ENCODE results near the gene SGCE. TPM values are rescaled to one million over a fixed set of nuclear protein-coding genes. Genes with fewer than 3 reads are reported as not detected.

The SGCE gene
- total RNA-seq, 1 donor from 2014 or later = 169 TPM

- no peak for TF ChIP-seq EZH2 (IDR thresholded peaks at IDR 0.05)
- TF ChIP-seq EZH2phosphoT487 (IDR thresholded peaks at IDR 0.05) = no peak
- TF ChIP-seq CTCF (IDR thresholded peaks at IDR 0.05) = no peak
- H3K36me3 Mint-ChIP-seq = peaks cover 15% of the 10 kb centered on the region
- no peak overlapping the region for H3K27ac ChIP-seq
- no peak overlapping the region for H3K4me3 ChIP-seq
- no peak overlapping the region for H3K4me3 Mint-ChIP-seq
- H2AFZ ChIP-seq (replicated peaks) = no peak overlapping the region
- H3K36me3 ChIP-seq = peaks cover 11% of the 10 kb centered on the region
- no peaks in the 10 kb centered on the region for H3K27me3 Mint-ChIP-seq (ENCODE audit: insufficient read depth, low read depth)
- DNase-seq (ENCODE audit: low spot score) = no peak
- peaks cover 4% of the 10 kb centered on the region for H3K4me1 Mint-ChIP-seq
- no peak overlapping the region for H3K27ac Mint-ChIP-seq
- no peaks in the 10 kb centered on the region for H3K9me3 ChIP-seq (ENCODE audit: low read depth)
- no peak overlapping the region for H3K9ac ChIP-seq
- H3K27me3 ChIP-seq = no peaks in the 10 kb centered on the region
- no peaks in the 10 kb centered on the region for H3K9me3 Mint-ChIP-seq
- no peaks in the 10 kb centered on the region for H3K79me2 ChIP-seq (ENCODE audit: low read depth)
- peaks cover 37% of the 10 kb centered on the region for H3K4me1 ChIP-seq
- no peaks in the 10 kb centered on the region for H4K20me1 ChIP-seq (ENCODE audit: low read depth)
- no peak overlapping the region for H3K4me2 ChIP-seq
- H3F3A ChIP-seq (ENCODE audit: low read depth) = peaks cover 17% of the 10 kb centered on the region
Measured at GRCh38 chr7:94595717-94596116, 60.2 kb downstream of the SGCE start.

GRCh38 chr7:94594882-94595281 lies 61.1 kb downstream of the SGCE start:
- H3K4me1 Mint-ChIP-seq = peaks cover 4% of the 10 kb centered on the region
- Histone ChIP-seq H4K20me1 (ENCODE audit: low read depth) (no peaks in the 10 kb centered on the region), H3F3A (ENCODE audit: low read depth) (peaks cover 24% of the 10 kb centered on the region), H3K36me3 (peaks cover 11% of the 10 kb centered on the region), H3K9me3 (ENCODE audit: low read depth) (no peaks in the 10 kb centered on the region), H3K27ac (no peak overlapping the region), H3K27me3 (no peaks in the 10 kb centered on the region), H3K9ac (no peak overlapping the region), H3K4me2 (no peak overlapping the region), H2AFZ (replicated peaks) (no peak overlapping the region), H3K4me3 (no peak overlapping the region), H3K4me1 (peaks cover 39% of the 10 kb centered on the region), H3K79me2 (ENCODE audit: low read depth) (no peaks in the 10 kb centered on the region)
- no peak overlapping the region for H3K27ac Mint-ChIP-seq
- TF ChIP-seq EZH2phosphoT487 (IDR thresholded peaks at IDR 0.05) (no peak), CTCF (IDR thresholded peaks at IDR 0.05) (no peak), EZH2 (IDR thresholded peaks at IDR 0.05) (no peak)
- H3K36me3 Mint-ChIP-seq = peaks cover 19% of the 10 kb centered on the region
- H3K4me3 Mint-ChIP-seq = no peak overlapping the region
- H3K9me3 Mint-ChIP-seq = peaks cover 4% of the 10 kb centered on the region
- no peak for DNase-seq (ENCODE audit: low spot score)
- H3K27me3 Mint-ChIP-seq (ENCODE audit: insufficient read depth, low read depth) = no peaks in the 10 kb centered on the region

GRCh38 chr7:94591176-94591575 lies 64.8 kb downstream of the SGCE start:
- Mint-ChIP-seq H3K27ac (no peak overlapping the region), H3K4me3 (no peak overlapping the region), H3K36me3 (peaks cover 29% of the 10 kb centered on the region), H3K4me1 (peaks cover 4% of the 10 kb centered on the region), H3K9me3 (peaks cover 10% of the 10 kb centered on the region), H3K27me3 (ENCODE audit: insufficient read depth, low read depth) (no peaks in the 10 kb centered on the region)
- no peak overlapping the region for H3K4me3 ChIP-seq
- no peak for DNase-seq (ENCODE audit: low spot score)
- H3K9ac ChIP-seq = no peak overlapping the region
- H3K27me3 ChIP-seq = no peaks in the 10 kb centered on the region
- H3K4me2 ChIP-seq = peak overlapping the region; percentile 53
- no peaks in the 10 kb centered on the region for H3K36me3 ChIP-seq
- TF ChIP-seq EZH2 (IDR thresholded peaks at IDR 0.05) (no peak), CTCF (IDR thresholded peaks at IDR 0.05) (no peak), EZH2phosphoT487 (IDR thresholded peaks at IDR 0.05) (no peak)
- no peaks in the 10 kb centered on the region for H4K20me1 ChIP-seq (ENCODE audit: low read depth)
- peaks cover 58% of the 10 kb centered on the region for H3K4me1 ChIP-seq
- H3K9me3 ChIP-seq (ENCODE audit: low read depth) = no peaks in the 10 kb centered on the region
- no peaks in the 10 kb centered on the region for H3K79me2 ChIP-seq (ENCODE audit: low read depth)
- no peak overlapping the region for H2AFZ ChIP-seq (replicated peaks)
- peaks cover 48% of the 10 kb centered on the region for H3F3A ChIP-seq (ENCODE audit: low read depth)
- H3K27ac ChIP-seq = peak overlapping the region; percentile 87

All from neural progenitor cell (in vitro differentiated cells).